Measurements from ENCODE around the gene OR6A2. TPM values are rescaled to one million over a fixed set of nuclear protein-coding genes. Genes with fewer than 3 reads are reported as not detected.
"Not testable (repeated sequence)": the region's sequence is repeated elsewhere in the genome, so short reads cannot be mapped to it uniquely, and the experiment has no call there.

Gene OR6A2
- polyA plus RNA-seq, 1 experiment = not detected

- POLR2A ChIA-PET = no interaction called here
Observed at GRCh38 chr11:6818967-6819366, 19.5 kb upstream of the OR6A2 start.

GRCh38 chr11:6817694-6818093 is 18.2 kb upstream of the OR6A2 start:
- Histone ChIP-seq H3K36me3 (ENCODE audit: control insufficient read depth, insufficient read depth, low read length) (no peaks in the 10 kb centered on the region), H3K27me3 (ENCODE audit: control insufficient read depth, insufficient read depth, low read length) (no peaks in the 10 kb centered on the region), H3K4me3 (ENCODE audit: low read depth, low read length) (no peak overlapping the region)
- TF ChIP-seq CTCF (IDR thresholded peaks at IDR 0.05; ENCODE audit: insufficient read depth, low read depth, low read length) = 0 out of 2 replicates have a peak, but pooled peaks have one; percentile 4
- ChIA-PET CTCF (interaction anchor here (1.1 to 1.7 kb wide), 2 partner anchors 60 to 462 kb away, joined by 4 read pairs; no protein-coding TSS in a partner anchor), POLR2A (no interaction called here)
- DNase-seq (ENCODE audit: low read depth) = no peak

More at GRCh38 chr11:6818967-6819366, 19.5 kb upstream of the OR6A2 start:
- DNase-seq (ENCODE audit: low read depth) = no peak
- Histone ChIP-seq H3K27me3 (ENCODE audit: control insufficient read depth, insufficient read depth, low read length) (no peaks in the 10 kb centered on the region), H3K4me3 (ENCODE audit: low read depth, low read length) (no peak overlapping the region), H3K36me3 (ENCODE audit: control insufficient read depth, insufficient read depth, low read length) (no peaks in the 10 kb centered on the region)
- CTCF ChIA-PET = no interaction called here
- TF ChIP-seq CTCF (IDR thresholded peaks at IDR 0.05; ENCODE audit: insufficient read depth, low read depth, low read length) = no peak

GRCh38 chr11:6813656-6814055 is 14.2 kb upstream of the OR6A2 start:
- TF ChIP-seq CTCF (IDR thresholded peaks at IDR 0.05; ENCODE audit: insufficient read depth, low read depth, low read length) = no peak
- Histone ChIP-seq H3K4me3 (ENCODE audit: low read depth, low read length) (no peak overlapping the region), H3K27me3 (ENCODE audit: control insufficient read depth, insufficient read depth, low read length) (no peaks in the 10 kb centered on the region), H3K36me3 (ENCODE audit: control insufficient read depth, insufficient read depth, low read length) (no peaks in the 10 kb centered on the region)
- DNase-seq (ENCODE audit: low read depth) = no peak
- POLR2A ChIA-PET = interaction anchor here (0.5 kb wide), 1 partner anchor 148 kb away, joined by 4 read pairs; no protein-coding TSS in a partner anchor
- CTCF ChIA-PET = interaction anchor here (0.8 to 2.0 kb wide), 5 partner anchors 29 to 330 kb away, joined by 3 to 6 read pairs (median 4); partner anchors contain the start of gene OR10A5

- Histone ChIP-seq H3K4me3 (ENCODE audit: low read depth, low read length) (no peak overlapping the region), H3K36me3 (ENCODE audit: control insufficient read depth, insufficient read depth, low read length) (no peaks in the 10 kb centered on the region), H3K27me3 (ENCODE audit: control insufficient read depth, insufficient read depth, low read length) (no peaks in the 10 kb centered on the region)
- CTCF ChIA-PET = interaction anchor here (0.6 to 2.5 kb wide), 43 partner anchors 9 to 629 kb away, joined by 3 to 20 read pairs (median 5); partner anchors contain the start of genes NLRP14, OR10A5, OR2AG2 and OR6A2
- POLR2A ChIA-PET = no interaction called here
- DNase-seq (ENCODE audit: low read depth) = no peak
- peak; percentile 96 for TF ChIP-seq CTCF (IDR thresholded peaks at IDR 0.05; ENCODE audit: insufficient read depth, low read depth, low read length)
Observed at GRCh38 chr11:6812390-6813005, 13.0 kb upstream of the OR6A2 start.

- POLR2A ChIA-PET; DNase-seq (ENCODE audit: low read depth); CTCF ChIA-PET; H3K27me3 ChIP-seq (ENCODE audit: control insufficient read depth, insufficient read depth, low read length); H3K4me3 ChIP-seq (ENCODE audit: low read depth, low read length); H3K36me3 ChIP-seq (ENCODE audit: control insufficient read depth, insufficient read depth, low read length): not testable (repeated sequence)
Observed at GRCh38 chr11:6801075-6801474, 1.6 kb upstream of the OR6A2 start.

- POLR2A ChIA-PET = no interaction called here
- CTCF ChIA-PET = no interaction called here
- no peak for DNase-seq (ENCODE audit: low read depth)
Observed at GRCh38 chr11:6794639-6795038, 4.8 kb downstream of the OR6A2 start.

More at GRCh38 chr11:6794639-6795038, 4.8 kb downstream of the OR6A2 start:
- TF ChIP-seq CTCF (IDR thresholded peaks at IDR 0.05; ENCODE audit: insufficient read depth, low read depth, low read length) = no peak
- Histone ChIP-seq H3K27me3 (ENCODE audit: control insufficient read depth, insufficient read depth, low read length) (no peaks in the 10 kb centered on the region), H3K4me3 (ENCODE audit: low read depth, low read length) (no peak overlapping the region), H3K36me3 (ENCODE audit: control insufficient read depth, insufficient read depth, low read length) (no peaks in the 10 kb centered on the region)
